GM19035 (cell line): ENCODE results near the gene MARVELD2.
"Not testable (repeated sequence)": the region's sequence is repeated elsewhere in the genome, so short reads cannot be mapped to it uniquely, and the experiment has no call there.

ENCODE experiments used
- ATAC-seq: cut with Tn5 transposase; IDR thresholded peaks from one replicate; pipeline ENCODE4 v1.9.1; 2021; ENCODE audit not compliant: unreplicated experiment

MARVELD2 gene, protein sequence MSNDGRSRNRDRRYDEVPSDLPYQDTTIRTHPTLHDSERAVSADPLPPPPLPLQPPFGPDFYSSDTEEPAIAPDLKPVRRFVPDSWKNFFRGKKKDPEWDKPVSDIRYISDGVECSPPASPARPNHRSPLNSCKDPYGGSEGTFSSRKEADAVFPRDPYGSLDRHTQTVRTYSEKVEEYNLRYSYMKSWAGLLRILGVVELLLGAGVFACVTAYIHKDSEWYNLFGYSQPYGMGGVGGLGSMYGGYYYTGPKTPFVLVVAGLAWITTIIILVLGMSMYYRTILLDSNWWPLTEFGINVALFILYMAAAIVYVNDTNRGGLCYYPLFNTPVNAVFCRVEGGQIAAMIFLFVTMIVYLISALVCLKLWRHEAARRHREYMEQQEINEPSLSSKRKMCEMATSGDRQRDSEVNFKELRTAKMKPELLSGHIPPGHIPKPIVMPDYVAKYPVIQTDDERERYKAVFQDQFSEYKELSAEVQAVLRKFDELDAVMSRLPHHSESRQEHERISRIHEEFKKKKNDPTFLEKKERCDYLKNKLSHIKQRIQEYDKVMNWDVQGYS

DNA sequence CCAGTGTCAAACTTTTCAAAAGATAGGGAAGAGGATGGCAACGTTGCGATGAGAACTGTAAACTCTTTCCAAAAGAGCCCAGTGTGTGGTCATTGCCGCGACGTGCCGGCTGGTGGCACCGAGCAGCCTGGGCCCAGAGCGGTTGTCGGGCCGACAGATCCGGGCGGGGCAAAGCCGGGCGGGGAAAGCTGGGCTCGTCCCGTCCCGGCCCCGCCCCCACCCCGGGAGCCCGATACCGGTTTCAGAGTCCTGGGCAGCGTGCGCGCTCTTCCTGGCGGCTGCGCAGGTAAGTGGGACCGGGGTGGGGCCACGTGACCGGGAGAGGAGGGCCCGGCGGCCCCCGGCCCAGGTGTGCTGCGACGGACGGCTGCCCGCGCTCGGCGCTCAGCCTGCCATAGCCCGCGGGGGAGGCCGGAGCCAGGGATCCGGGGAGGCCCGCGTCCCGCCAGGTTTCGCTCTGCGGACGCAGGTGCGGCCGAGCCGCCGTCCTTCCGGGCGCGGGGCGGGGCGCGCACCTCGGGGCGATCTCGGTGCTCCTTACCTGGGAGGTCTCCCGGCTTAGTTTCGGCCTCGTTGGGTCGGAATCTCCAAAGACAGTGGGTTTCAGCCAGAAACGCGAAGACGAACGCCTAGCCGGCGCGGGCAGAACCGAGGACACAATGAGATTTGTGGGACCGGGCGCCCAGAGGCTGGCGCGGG lies at the start of gene MARVELD2:
TSS of gene MARVELD2 (plus strand) at position 232 of the 699 bp plus-strand sequence. CDS start 4,270 bp downstream, outside the sequence.
- ATAC-seq = peak; percentile 68

DNA sequence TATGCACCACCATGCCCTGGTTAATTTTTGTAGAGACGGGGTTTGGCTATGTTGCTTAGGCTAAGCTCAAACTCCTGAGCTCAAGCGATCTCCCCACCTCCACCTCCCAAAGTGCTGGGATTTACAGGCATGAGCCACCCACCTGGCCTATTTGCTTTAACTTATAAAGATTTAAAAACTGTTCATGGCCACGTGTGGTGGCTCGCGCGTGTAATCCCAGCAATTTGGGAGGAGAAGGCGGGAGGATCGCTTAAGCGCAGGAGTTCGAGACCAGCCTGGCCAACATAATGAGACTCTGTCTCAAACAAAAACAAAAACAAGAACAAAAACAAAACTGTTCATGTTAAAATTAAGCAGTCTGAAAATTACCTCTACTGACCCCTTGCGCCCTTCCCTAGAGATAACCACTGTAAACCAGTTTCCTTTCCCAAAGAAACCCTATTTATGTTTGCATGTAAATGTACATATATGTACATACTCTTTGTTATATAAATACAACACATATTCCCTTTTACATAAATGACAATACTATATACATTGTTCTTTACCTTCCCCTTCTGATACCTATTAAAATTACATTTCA lies 47.1 kb upstream of the MARVELD2 start:
- ATAC-seq = no peak

DNA sequence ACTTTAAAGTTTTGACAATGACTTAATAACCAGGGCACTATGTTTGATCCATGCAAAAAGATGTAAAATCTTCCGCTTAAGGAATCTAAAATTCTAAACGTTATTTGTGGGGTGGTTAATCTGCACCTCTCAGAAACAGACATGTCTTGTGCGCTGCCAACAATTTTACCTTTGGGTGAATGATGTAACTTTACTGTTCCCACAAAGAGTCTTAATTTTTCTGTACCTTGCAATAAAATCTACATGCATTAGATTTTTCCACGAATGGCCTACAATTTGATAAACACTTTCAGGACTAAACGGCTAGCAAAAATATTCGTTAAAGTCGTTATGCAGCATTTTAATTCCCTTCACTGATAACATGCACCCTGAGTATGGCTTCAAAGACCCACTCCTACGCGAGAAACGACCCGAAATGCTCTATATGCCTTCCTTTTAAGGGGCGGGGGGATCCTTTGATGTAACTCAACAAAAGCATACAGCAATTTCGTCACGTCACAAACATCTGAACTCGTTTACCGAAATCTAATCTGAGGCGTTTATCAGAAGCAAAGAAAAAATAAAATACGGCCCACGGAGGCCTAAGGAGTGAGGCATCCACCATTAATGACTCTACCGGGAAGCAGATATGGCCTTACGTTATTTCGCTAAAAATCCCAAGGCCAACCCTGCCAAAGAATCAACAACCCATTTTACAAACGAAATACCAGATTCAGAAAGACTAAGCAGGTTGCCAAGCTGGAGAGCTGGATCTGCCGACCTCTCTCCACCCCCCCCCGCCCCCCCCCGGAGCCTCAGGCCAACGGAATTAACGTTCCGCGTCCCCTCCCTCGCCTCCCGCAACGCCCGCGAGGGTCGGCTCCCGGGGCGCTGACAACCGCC lies 46.2 kb upstream of the MARVELD2 start:
- ATAC-seq = no peak

DNA sequence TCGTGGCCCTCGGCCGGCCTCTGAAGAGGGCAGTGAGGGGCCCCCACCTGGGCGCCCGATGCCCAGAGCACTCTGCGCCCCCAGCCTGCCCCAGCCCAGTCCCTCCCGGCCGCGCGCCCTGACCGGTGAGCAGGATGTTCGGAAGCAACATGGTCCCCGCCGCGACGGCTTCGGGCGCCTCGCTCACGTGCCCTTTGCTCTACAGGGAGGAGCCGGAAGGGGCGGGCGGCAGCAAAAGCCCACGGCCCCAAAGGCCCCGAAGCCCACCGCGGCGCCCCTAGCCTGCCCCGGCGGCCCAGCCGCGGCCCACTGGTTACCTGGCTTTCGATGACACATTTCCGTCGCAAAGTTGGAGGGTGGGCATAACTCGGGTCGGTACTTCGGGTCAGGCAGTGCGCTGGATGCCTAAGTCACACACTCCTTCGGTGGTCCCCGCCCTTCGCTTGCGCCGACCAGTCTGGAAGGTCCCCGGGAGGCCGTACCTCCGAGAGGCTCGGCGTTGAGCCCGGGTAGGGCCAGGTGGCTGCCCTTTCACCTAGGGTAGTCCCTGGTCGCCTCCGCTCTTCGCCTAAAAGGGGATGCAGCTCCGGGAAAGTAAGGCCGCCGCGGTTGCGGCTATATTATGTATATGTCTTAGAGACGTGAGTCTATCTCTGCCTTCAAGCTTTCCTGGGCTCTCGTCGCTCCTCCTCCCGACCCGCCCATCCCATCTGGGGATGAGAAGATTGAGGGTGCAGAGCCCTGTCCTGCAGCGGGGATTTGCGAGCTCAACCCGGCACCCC lies 45.4 kb upstream of the MARVELD2 start, which contains the start of the genes AK6, RAD17 and TAF9:
TSS of gene AK6 (minus strand) at position 181 of the 782 bp plus-strand sequence. CDS start at position 151, 30 bp downstream.
TSS of gene RAD17 (plus strand) at position 479 of the 782 bp plus-strand sequence. CDS start 2,391 bp downstream, outside the sequence.
TSS of gene TAF9 (minus strand) at position 181 of the 782 bp plus-strand sequence. CDS start 3,783 bp downstream, outside the sequence.
- peak; percentile 96 for ATAC-seq

DNA sequence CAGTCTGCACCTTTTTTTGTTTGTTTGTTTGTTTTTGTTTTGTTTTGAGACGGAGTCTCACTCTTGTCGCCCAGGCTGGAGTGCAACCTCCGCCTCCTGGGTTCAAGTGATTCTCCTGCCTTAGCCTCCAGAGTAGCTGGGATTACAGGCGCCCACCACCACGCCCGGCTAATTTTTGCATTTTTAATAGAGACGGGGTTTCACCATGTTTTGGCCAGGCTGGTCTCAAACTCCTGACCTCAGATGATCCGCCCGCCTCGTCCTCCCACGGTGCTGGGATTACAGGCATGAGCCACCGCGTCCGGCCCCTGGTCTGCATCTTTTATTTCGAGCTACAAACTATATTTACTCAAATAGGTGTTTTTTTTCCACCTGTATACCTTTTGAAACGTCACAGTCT lies 44.6 kb upstream of the MARVELD2 start:
- not testable (repeated sequence) for ATAC-seq

DNA sequence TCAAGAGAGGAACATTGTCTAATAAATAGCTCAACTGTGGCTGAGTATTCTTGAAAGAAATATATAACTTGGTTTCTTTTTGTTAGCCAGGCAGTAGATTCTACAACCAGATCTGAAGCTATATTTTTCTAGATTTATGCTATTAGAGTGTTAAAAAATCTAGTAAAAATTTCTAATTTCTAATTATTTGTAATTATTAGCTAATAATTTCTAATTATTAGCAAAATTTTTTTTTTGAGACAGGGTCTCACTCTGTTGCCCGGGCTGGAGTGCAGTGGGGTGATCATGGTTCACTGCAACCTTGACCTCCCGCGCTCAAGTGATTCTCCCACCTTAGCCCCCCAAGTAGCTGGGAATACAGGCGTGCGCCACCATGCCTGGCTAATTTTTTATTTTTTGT lies 42.5 kb upstream of the MARVELD2 start:
- no peak for ATAC-seq

DNA sequence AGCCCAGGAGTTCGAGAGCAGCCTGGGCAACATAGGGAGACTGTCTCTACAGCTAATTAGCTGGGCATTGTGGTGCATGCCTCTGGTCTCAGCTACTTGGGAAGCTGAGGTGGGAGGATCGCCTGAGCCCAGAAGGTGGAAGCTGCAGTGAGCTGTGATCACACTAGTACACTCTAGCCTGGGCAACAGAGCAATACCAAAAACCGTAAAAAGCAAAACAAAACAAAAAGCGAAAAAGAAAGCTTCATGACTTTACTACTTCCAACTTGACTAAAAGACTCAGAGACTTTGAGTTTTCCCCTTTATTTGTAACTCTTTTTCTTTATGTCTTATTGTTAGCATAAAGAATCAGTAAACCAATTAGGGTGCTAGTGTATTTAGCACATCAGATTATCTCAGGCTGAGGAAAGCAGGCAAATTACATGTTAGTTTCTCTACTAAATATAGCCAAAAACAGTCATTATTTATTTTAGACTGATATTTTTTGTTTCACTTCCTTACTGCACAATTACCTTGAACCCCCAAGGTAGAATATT lies 39.9 kb upstream of the MARVELD2 start:
- peak; percentile 75 for ATAC-seq

DNA sequence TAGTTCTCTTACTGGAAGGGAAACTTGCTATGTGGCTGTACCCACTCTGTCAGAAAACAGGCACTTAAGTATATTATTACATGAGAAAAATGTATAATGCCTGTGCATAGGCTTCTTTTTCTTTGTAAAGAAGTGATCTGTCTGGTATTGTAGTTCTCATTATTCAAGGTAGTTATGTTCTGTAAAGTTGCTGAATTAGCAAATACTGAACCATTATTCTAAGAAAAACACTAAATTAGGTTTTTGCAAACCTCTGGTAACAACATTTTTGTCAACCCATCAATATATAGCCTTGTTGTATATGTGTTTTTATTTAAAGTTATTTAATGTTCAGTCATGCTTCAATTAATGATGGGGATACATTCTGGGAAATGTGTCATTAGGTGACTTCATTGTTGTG lies 36.5 kb upstream of the MARVELD2 start:
- ATAC-seq = no peak

DNA sequence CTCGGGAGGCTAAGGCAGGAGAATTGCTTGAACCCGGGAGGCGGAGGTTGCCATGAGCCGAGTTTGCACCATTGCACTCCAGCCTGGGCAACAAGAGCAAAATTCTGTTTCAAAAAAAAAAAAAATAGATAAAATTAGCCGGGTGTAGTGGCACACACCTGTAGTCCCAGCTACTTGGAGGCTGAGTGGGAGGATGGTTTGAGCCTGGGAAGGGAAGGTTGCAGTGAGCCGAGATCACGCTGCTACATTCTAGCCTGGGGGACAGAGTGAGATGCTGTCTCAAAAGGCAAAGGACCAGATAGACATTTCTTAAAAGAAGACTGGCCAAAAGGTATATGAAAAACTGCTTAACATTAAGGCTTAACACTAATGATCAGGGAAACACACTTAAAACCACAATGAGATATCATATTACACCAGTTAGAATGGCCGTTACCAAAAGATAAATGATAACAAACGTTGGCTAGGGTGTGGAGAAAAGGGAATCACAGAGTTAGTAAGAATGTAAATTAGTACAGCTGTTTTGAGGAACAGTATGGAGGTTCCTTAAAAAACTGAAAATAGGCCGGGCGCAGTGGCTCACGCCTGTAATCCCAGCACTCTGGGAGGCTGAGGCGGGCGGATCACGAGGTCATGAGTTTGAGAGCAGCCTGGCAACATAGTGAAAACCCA lies 10.1 kb upstream of the MARVELD2 start:
- no peak for ATAC-seq

DNA sequence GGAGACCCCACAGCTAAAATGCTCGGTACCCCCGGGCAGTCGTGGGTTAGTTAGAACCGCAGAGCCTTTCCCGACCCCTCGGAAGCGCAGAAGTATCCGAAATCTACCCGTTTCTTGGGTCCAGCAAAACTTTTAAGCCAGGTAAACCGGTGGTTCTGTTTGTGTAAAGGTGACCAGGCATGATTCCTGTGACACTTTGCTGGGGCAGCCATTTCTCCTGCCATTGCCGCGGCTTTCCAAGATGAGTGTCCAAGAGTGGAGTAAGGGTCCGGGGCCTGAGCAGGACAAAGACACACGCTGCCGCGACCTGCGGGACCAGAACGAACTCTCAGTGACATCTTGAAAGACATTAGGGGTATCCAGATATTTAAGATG lies 655 bp downstream of the MARVELD2 start:
- no peak for ATAC-seq

DNA sequence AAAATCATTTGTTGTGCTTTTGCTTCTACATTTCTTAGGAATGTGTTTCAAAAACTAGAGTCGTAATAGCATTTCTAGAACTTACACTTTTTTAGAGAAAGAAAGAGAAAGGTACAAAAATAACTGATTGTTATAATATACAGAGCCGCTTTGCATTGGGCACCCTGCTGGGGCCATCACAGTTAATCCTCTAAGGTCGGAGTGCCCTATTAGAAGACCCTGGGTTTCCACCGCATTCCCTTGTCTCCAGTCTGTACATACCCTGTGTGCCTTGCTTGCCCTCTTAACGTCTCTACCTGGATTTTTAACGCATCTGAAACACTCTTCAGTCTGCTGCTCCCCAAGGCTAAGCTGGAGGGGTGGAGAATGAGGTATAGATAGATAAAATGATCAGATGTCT lies 1.3 kb downstream of the MARVELD2 start:
- ATAC-seq = no peak

DNA sequence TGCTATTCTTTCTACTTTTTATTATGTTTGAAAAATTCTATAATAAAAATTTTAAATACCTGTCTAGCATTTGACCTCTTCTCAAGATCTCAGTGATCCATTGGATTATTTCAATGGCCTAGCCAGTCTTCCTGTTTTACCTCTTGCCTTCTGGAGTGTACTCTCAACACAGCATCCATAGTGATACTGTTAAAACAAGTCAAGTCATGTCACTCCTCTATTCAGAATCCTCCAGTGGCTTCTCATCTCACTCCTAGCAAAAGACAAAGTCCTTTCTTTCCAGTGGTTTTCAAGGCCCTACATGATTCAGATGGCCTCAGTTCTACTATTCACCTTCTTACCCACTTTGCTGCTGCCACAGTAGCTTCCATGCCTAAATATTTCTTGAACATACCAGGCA lies 1.8 kb downstream of the MARVELD2 start:
- no peak for ATAC-seq

DNA sequence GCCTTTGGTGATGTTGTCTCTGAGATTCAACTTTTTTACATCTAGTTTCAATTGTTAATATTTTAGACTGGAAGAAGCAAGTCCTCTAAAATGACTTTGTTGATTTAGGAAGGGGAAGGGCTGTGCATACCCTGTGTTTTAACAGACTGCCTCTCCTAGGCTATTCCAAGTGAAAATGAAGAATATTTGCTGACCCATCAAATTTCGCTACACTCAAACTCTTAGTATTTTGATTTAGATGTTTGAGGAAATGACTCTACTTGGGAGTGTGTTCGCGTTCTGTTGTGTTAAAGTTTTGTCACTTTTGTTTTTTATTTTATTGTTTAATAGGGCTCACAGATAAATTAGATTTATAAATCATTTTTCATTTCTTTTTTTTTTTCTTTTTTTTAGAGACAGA lies 3.6 kb downstream of the MARVELD2 start:
- no peak for ATAC-seq

DNA sequence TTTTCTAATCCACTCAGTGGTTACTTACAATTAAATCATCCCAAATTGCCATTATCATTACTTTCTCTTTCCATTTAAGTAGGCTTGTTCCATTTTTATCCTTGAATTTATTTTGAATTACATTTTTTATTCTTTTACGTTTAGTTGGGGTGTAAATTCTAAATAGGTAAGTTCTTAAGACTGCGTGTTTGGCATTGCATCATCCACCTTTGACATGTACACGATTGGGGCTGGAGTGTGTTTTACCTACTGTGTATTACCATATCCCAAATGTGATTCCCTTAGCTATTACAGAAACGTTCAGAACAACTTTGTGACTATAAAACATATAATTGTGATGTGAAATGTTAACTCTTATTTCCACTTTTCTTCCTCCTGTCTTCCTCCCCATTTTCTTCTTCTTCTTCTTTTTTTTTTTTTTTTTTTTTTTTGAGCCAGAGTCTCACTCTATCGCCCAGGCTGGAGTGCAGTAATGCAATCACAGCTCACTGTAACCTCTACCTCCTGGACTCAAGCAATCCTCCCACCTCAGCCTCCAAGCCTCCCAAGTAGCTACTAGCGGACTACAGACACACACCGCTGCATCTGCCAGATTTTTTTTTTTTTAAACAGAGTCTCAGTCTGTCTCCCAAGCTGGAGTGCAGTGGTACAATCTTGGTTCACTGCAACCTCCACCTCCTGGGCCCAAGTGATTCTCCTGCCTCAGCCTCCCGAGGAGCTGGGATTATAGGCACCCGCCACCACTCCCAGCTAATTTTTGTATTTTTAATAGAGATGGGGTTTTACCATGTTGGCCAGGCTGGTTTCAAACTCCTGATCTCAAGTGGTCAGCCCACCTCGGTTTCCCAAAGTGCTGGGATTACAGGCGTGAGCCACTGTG lies 16.7 kb downstream of the MARVELD2 start:
- no peak for ATAC-seq

DNA sequence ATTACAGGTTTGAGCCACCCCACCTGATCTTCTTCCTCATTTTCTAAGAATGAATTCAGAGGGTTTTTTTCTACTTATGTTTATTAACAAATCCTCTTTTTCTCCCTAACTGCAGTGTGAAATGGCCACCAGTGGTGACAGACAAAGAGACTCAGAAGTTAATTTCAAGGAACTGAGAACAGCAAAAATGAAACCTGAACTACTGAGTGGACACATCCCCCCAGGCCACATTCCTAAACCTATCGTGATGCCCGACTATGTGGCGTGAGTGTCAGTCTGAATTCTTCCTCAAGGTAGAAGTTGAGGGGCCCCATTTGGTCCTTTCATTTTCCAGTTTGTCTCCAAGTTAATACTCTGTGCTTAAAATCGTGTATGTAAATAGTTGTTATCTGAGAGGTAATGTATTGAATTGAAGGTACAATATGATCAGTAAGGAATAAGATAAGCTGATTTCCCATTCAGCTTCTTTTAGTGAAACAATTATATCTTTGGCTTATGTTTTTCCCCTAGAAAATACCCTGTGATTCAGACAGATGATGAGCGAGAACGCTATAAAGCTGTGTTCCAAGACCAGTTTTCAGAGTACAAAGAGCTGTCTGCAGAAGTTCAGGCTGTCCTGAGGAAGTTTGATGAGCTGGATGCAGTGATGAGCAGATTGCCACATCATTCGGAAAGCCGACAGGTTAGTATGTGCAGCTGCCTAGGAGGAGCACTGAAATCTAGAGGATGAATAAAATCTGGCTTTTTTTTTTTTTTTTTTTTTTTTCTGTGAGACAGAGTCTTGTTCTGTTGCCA lies 17.7 kb downstream of the MARVELD2 start:
- ATAC-seq = peak; percentile 57

DNA sequence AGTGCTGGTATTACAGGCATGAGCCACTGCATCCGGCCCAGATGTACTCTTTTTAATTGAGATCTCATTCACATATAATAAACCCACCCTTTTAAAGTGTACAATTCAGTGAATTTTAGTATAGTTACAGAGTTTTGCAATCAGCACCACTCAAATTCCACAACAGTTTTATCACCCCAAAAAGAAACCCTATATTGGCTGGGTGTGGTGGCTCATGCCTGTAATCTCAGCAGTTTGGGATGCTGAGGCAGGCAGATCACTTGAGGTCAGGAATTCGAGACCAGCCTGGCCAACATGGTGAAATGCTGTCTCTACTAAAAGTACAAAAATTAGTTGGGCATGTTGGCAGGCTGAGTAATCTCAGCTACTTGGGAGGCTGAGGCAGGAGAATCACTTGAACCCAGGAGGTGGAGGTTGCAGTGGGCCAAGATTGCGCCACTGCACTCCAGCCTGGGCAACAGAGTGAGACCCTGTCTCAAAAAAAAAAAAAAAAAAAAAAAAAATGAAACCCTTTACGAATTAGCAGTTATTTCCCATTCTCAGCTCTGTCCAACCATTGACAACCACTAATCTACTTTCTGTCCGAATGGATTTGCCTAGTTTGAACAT lies 20.5 kb downstream of the MARVELD2 start:
- ATAC-seq = not testable (repeated sequence)
